Measurements from ENCODE around the gene NRBP1. TPM values are rescaled to one million over a fixed set of nuclear protein-coding genes. Genes with fewer than 3 reads are reported as not detected.

The NRBP1 gene
- total RNA-seq (2014; rRNA removed; shearing (Covaris generic); ENCODE audit: low replicate concordance): 27.1 and 30.7 TPM in 2 replicates

DNA sequence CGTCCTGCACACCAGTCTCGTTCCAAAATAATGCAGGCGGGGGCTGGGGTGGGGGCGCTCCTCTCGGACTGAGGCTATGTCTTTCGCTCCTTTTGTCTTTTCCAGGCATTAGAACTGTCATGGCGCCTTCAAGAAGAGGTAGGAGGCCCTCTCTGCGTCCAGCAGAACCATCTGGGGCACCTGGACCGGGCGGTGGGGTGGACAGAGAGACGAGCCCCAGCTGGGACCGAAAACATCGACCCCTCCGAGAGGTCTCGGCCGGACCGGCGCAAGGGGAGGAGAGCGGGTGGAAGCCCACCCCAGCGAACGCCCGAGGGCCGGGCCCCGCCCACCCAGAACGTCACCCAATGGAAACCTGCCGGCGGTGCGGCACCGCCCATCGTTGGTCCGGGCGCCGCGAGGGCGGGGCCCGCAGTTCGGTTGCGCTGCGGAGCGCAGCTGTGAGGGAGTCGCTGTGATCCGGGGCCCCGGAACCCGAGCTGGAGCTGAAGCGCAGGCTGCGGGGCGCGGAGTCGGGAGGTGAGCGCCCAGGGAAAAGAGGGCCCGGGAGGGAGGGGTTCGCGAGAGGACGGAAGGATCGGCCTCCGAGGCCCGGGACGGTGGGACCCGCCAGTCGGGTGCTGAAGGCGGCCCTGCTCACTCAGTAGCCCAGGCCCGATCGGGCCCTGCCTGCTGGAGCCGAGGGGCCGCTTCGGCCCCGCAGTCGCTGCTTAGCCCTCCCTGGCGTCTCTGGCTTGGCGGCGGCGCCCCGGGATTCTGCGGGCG lies at the start of gene NRBP1:
Gene NRBP1 (plus strand): TSS at position 419 of the 765 bp plus-strand sequence. CDS start 4,643 bp downstream, outside the sequence.
- Histone ChIP-seq H3K36me3 (ENCODE audit: insufficient read depth, low read length) (0 out of 2 replicates have a peak, but pooled peaks cover under 1% of the 10 kb centered on the region), H3K4me3 (ENCODE audit: low read length) (peak within 1 kb of the TSS; percentile 83), H3K9me2 (replicated peaks; ENCODE audit: insufficient read depth, low read length) (no peaks in the 10 kb centered on the region), H3K27me3 (ENCODE audit: low read length) (no peaks in the 10 kb centered on the region), H4K20me1 (ENCODE audit: insufficient read depth, low read depth, low read length) (peaks cover 5% of the 10 kb centered on the region; the same call in 1 of the 2 replicates), H3K27ac (ENCODE audit: low read length) (peak within 1 kb of the TSS; percentile 75), H3K9me3 (ENCODE audit: low read length) (no peaks in the 10 kb centered on the region), H3K79me2 (ENCODE audit: low read length) (peaks cover 41% of the 10 kb centered on the region), H3K9ac (ENCODE audit: low read length) (peak within 1 kb of the TSS; percentile 99), H3K4me2 (ENCODE audit: low read depth, low read length, poor library complexity, severe bottlenecking) (peak within 1 kb of the TSS; percentile 94), H2AFZ (ENCODE audit: low read length) (peak within 1 kb of the TSS; percentile 92), H3K4me1 (ENCODE audit: low read length) (peaks cover 22% of the 10 kb centered on the region)
- DNase-seq: peak; percentile 97

DNA sequence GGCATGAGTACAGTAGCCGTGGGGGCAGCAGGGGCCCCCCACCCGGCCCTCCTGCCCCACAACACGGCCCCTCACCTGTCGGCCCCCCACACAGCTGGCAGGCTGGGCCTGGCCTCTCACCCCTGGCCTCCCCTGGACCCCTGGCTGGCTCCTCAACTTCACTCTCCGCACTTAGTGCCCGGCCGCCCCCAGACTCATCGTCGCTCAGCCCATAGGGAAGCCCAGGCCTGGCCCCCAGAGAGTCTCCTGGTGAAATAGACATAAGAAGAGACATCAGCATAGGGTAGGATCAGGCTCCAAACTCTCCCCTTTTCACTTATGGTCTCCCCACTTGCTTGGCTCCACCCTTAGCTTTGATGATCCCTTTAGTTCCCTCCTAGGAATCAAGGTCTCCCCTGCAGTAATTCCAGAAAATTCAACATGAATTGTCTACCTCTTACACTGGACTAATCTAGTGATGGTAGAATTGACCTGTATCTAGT lies 49.6 kb upstream of the NRBP1 start:
- Histone ChIP-seq H3K27me3 (ENCODE audit: low read length) (no peaks in the 10 kb centered on the region), H3K4me3 (ENCODE audit: low read length) (no peak overlapping the region), H3K79me2 (ENCODE audit: low read length) (peaks cover under 1% of the 10 kb centered on the region; the same call in 1 of the 2 replicates), H3K36me3 (ENCODE audit: insufficient read depth, low read length) (peaks cover 26% of the 10 kb centered on the region), H3K4me1 (ENCODE audit: low read length) (peaks cover 20% of the 10 kb centered on the region), H4K20me1 (ENCODE audit: insufficient read depth, low read depth, low read length) (no peaks in the 10 kb centered on the region), H3K9me3 (ENCODE audit: low read length) (no peaks in the 10 kb centered on the region), H2AFZ (ENCODE audit: low read length) (no peak overlapping the region), H3K9ac (ENCODE audit: low read length) (peak overlapping the region; percentile 80; the same call in 1 of the 2 replicates), H3K27ac (ENCODE audit: low read length) (no peak overlapping the region), H3K9me2 (replicated peaks; ENCODE audit: insufficient read depth, low read length) (no peaks in the 10 kb centered on the region), H3K4me2 (ENCODE audit: low read depth, low read length, poor library complexity, severe bottlenecking) (peak overlapping the region; percentile 66)
- no peak for DNase-seq

DNA sequence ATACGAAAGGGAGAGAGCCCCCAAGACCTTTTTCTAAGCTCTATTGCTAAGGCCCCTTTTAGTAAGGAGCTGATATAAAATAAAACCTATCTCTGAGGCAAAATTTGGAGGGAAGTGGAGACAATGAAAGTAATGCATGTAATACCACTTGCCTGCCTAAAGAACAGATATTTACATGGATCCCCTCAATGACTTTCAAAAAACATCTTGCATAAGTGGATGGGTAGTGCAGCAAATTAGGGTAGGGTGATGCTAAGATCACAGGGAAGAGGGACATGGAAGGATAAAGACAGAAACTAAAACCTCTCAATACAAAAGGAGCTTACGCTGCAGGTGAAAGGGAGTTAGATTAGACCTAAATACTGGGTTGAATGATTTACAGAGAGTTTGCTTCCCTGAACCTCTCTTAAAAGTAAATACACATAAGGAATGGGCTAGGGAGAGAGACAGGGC lies 49.0 kb upstream of the NRBP1 start:
- H3K36me3 ChIP-seq (ENCODE audit: insufficient read depth, low read length): peaks cover 22% of the 10 kb centered on the region; the same call in 1 of the 2 replicates
- no peak overlapping the region for H2AFZ ChIP-seq (ENCODE audit: low read length)
- H3K27ac ChIP-seq (ENCODE audit: low read length): peak overlapping the region; percentile 26
- H4K20me1 ChIP-seq (ENCODE audit: insufficient read depth, low read depth, low read length): no peaks in the 10 kb centered on the region
- H3K9me2 ChIP-seq (replicated peaks; ENCODE audit: insufficient read depth, low read length): no peaks in the 10 kb centered on the region
- no peak for DNase-seq
- peak overlapping the region; percentile 80 for H3K9ac ChIP-seq (ENCODE audit: low read length)
- H3K4me3 ChIP-seq (ENCODE audit: low read length): peak overlapping the region; percentile 75; the same call in 1 of the 2 replicates
- H3K27me3 ChIP-seq (ENCODE audit: low read length): no peaks in the 10 kb centered on the region
- H3K9me3 ChIP-seq (ENCODE audit: low read length): no peaks in the 10 kb centered on the region
- no peaks in the 10 kb centered on the region for H3K79me2 ChIP-seq (ENCODE audit: low read length)
- peak overlapping the region; percentile 66 for H3K4me2 ChIP-seq (ENCODE audit: low read depth, low read length, poor library complexity, severe bottlenecking)
- H3K4me1 ChIP-seq (ENCODE audit: low read length): peaks cover 20% of the 10 kb centered on the region

- peak overlapping the region; percentile 26 for H3K27ac ChIP-seq (ENCODE audit: low read length)
- H2AFZ ChIP-seq (ENCODE audit: low read length): no peak overlapping the region
- DNase-seq: no peak
- no peaks in the 10 kb centered on the region for H3K27me3 ChIP-seq (ENCODE audit: low read length)
- peak overlapping the region; percentile 75 for H3K4me3 ChIP-seq (ENCODE audit: low read length)
- H3K36me3 ChIP-seq (ENCODE audit: insufficient read depth, low read length): peaks cover 24% of the 10 kb centered on the region; the same call in 1 of the 2 replicates
- peak overlapping the region; percentile 66 for H3K4me2 ChIP-seq (ENCODE audit: low read depth, low read length, poor library complexity, severe bottlenecking)
- no peaks in the 10 kb centered on the region for H3K9me3 ChIP-seq (ENCODE audit: low read length)
- H3K9me2 ChIP-seq (replicated peaks; ENCODE audit: insufficient read depth, low read length): no peaks in the 10 kb centered on the region
- peak overlapping the region; percentile 80 for H3K9ac ChIP-seq (ENCODE audit: low read length)
- H3K79me2 ChIP-seq (ENCODE audit: low read length): no peaks in the 10 kb centered on the region
- no peaks in the 10 kb centered on the region for H4K20me1 ChIP-seq (ENCODE audit: insufficient read depth, low read depth, low read length)
- peaks cover 20% of the 10 kb centered on the region for H3K4me1 ChIP-seq (ENCODE audit: low read length)
These were observed 48.4 kb upstream of the NRBP1 start for GRCh38 chr2:27379836-27380625.

DNA sequence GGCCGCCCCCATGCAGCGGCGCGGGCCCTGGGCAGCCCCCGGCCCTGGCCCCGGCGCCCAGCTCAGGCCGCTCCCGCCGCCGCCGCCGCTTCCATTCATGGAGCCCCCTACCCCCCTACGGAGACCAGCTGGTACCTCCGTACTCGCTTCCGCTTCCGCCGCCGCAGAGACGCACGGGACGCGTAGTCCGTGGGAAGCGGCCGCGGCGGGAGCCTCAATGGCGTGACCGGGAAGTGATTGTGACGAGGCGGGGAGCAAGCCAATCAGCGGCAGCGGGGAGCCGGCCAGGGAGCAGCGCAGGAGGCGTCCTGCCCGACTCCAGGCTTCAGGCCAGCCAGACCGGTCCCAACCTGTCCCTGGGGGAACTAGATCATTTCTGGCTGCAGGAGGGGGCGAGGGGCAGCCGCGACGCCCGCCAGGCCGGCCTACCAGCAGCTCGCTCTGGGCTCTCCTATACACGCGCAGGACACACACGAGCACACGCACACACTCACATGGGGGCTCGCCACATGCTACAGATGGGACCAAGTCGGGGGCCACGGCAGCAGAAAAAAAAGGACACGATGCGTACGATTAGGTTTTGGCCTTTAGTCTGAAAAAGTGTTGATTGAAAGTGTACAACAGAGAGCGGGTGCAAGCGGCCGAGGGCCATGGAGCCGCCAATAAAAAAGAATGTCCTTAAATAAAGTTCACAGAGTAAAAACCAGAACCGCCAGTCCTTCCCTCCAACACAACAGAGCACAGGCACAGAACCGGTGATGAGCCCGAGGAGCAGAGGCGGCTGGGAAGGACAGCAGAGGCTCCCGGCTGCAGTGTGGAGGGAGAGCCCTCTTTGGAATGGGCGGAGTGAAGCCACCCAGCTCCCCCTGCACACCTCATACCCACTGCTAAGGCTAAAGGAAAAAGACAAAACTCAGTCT lies 47.5 kb upstream of the NRBP1 start, which contains the start of gene ZNF513:
Gene ZNF513 (minus strand): TSS at position 109 of the 920 bp plus-strand sequence. CDS start 208 bp downstream, outside the sequence.
- Histone ChIP-seq H3K4me1 (ENCODE audit: low read length) (peaks cover 20% of the 10 kb centered on the region), H3K27me3 (ENCODE audit: low read length) (no peaks in the 10 kb centered on the region), H4K20me1 (ENCODE audit: insufficient read depth, low read depth, low read length) (no peaks in the 10 kb centered on the region), H3K9me3 (ENCODE audit: low read length) (no peaks in the 10 kb centered on the region), H3K79me2 (ENCODE audit: low read length) (no peaks in the 10 kb centered on the region), H3K9ac (ENCODE audit: low read length) (peak within 1 kb of the TSS; percentile 80), H2AFZ (ENCODE audit: low read length) (no peak within 1 kb of the TSS), H3K4me2 (ENCODE audit: low read depth, low read length, poor library complexity, severe bottlenecking) (peak within 1 kb of the TSS; percentile 66), H3K27ac (ENCODE audit: low read length) (peak within 1 kb of the TSS; percentile 26), H3K9me2 (replicated peaks; ENCODE audit: insufficient read depth, low read length) (no peaks in the 10 kb centered on the region), H3K36me3 (ENCODE audit: insufficient read depth, low read length) (peaks cover 26% of the 10 kb centered on the region; the same call in 1 of the 2 replicates), H3K4me3 (ENCODE audit: low read length) (peak within 1 kb of the TSS; percentile 75)
- DNase-seq: peak; percentile 95

- Histone ChIP-seq H3K79me2 (ENCODE audit: low read length) (no peaks in the 10 kb centered on the region), H3K9me2 (replicated peaks; ENCODE audit: insufficient read depth, low read length) (no peaks in the 10 kb centered on the region), H3K4me3 (ENCODE audit: low read length) (no peak overlapping the region), H2AFZ (ENCODE audit: low read length) (no peak overlapping the region), H3K27me3 (ENCODE audit: low read length) (no peaks in the 10 kb centered on the region), H3K36me3 (ENCODE audit: insufficient read depth, low read length) (peaks cover 29% of the 10 kb centered on the region; the same call in 1 of the 2 replicates), H3K4me1 (ENCODE audit: low read length) (peaks cover 20% of the 10 kb centered on the region), H4K20me1 (ENCODE audit: insufficient read depth, low read depth, low read length) (no peaks in the 10 kb centered on the region), H3K9ac (ENCODE audit: low read length) (no peak overlapping the region), H3K9me3 (ENCODE audit: low read length) (no peaks in the 10 kb centered on the region), H3K4me2 (ENCODE audit: low read depth, low read length, poor library complexity, severe bottlenecking) (no peak overlapping the region), H3K27ac (ENCODE audit: low read length) (no peak overlapping the region)
- no peak for DNase-seq
These were observed 46.8 kb upstream of the NRBP1 start for GRCh38 chr2:27381577-27382181.

Measured in Karpas-422 (cell line).